ENCODE data around the gene MGARP. TPM values are rescaled to one million over a fixed set of nuclear protein-coding genes. Genes with fewer than 3 reads are reported as not detected.

MGARP gene
- total RNA-seq, 4 donors from 2014 or later = 0.29 to 0.65 (median 0.38) TPM; not detected in 1

DNA sequence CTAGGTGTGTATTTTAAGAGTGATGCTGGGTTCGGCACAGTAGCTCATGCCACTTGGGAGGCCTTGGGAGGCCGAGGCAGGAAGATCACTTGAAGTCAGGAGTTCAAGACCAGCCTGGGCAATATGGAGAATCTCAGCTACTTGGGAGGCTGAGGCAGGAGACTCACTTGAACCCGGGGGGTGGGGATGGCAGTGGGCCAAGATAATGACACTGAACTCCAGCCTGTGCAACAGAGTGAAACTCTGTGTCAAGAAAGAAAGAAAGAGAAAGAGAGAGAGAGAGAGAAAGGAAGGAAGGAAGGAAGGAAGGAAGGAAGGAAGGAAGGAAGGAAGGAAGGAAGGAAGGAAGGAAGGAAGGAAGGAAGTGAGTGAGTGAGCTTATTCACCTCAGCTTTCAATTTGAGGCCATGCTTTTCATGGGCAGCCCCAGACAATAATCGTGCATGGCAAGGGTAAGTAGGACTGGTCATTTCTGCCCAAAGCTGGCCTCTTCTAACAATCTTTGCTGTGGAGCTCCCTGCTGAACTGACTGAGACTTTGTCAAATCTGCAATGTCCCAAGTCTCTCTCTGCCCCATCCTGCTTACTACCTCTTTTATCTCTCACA lies 60.5 kb downstream of the MGARP start:
- peaks cover 0 to 3% of the 10 kb centered on the region in 2 donors for H3K4me1 ChIP-seq
- no peak for TF ChIP-seq POLR2A (IDR thresholded peaks at IDR 0.05)
- TF ChIP-seq, protein P1, sequence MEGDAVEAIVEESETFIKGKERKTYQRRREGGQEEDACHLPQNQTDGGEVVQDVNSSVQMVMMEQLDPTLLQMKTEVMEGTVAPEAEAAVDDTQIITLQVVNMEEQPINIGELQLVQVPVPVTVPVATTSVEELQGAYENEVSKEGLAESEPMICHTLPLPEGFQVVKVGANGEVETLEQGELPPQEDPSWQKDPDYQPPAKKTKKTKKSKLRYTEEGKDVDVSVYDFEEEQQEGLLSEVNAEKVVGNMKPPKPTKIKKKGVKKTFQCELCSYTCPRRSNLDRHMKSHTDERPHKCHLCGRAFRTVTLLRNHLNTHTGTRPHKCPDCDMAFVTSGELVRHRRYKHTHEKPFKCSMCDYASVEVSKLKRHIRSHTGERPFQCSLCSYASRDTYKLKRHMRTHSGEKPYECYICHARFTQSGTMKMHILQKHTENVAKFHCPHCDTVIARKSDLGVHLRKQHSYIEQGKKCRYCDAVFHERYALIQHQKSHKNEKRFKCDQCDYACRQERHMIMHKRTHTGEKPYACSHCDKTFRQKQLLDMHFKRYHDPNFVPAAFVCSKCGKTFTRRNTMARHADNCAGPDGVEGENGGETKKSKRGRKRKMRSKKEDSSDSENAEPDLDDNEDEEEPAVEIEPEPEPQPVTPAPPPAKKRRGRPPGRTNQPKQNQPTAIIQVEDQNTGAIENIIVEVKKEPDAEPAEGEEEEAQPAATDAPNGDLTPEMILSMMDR (IDR thresholded peaks at IDR 0.05 in 4 of 5, conservative IDR thresholded peaks at IDR 0.05 in 1 of 5) = no peak
- H3K36me3 ChIP-seq = no peaks in the 10 kb centered on the region
- no peak for ATAC-seq
- DNase-seq = no peak
- in situ Hi-C loops (cut with MboI; ENCODE audit: low sequenced_read_pairs in 4 of 4) (loop anchor here in 1 of 4 donors (10.0 kb wide), 1 partner anchor 75 kb away; no protein-coding TSS in a partner anchor), intact Hi-C loops (cut with DNase I; ENCODE audit: low total_unique reads) (no loop called here)
- no peak overlapping the region for H3K4me3 ChIP-seq
- no peaks in the 10 kb centered on the region for H3K27me3 ChIP-seq
- no peaks in the 10 kb centered on the region for H3K9me3 ChIP-seq
- H3K27ac ChIP-seq = no peak overlapping the region

Other genes starting within 250 kb of the MGARP start
- gene ELF2, start 103.0 kb downstream of the MGARP start, total RNA-seq = 10 to 100 TPM; 22.1 to 41.4 (median 29.7) TPM
- 10 to 100 TPM; 25.0 to 48.8 (median 37.2) TPM for gene NAA15, start 21.3 kb upstream of the MGARP start, total RNA-seq
- gene NDUFC1, start 22.3 kb upstream of the MGARP start, total RNA-seq = 100 to 1,000 TPM in 1 of 4 donors, 10 to 100 TPM in 3; 30.5 to 102 (median 63.5) TPM
- gene RAB33B, start 173.9 kb upstream of the MGARP start, total RNA-seq = 1 to 10 TPM; 3.3 to 7.5 (median 5.7) TPM